HepG2 (cell line): ENCODE results near the gene SDK1. TPM values are rescaled to one million over a fixed set of nuclear protein-coding genes. Genes with fewer than 3 reads are reported as not detected.

Experiments used
- ARID4A ChIP-seq: sonication (generic); formaldehyde crosslinking; IDR thresholded peaks from 2 replicates; pipeline ENCODE4 v1.5.0; 2020; ENCODE audit warnings: mild to moderate bottlenecking, missing genetic modification reagents, borderline replicate concordance
- BHLHE40 ChIP-seq: IDR thresholded peaks from 2 replicates; pipeline ENCODE4 v1.6.1; 2011; ENCODE audit warnings: low read length, improper control_type of control experiment
- EP300 ChIP-seq, 3 experiments: sonication (generic) in 1 of 3; formaldehyde crosslinking in 1 of 3; IDR thresholded peaks; 2 replicates each; pipeline versions ENCODE4 v1.5.1 to v1.6.1; 2011 to 2020; ENCODE audit warnings: low read depth in 2 of 3, low read length in 2 of 3, borderline replicate concordance in 1 of 3, improper control_type of control experiment in 1 of 3, mild to moderate bottlenecking in 1 of 3, missing genetic modification reagents in 1 of 3, moderate library complexity in 1 of 3
- HNF4G ChIP-seq, 2 experiments: sonication (generic) in 1 of 2; formaldehyde crosslinking in 1 of 2; IDR thresholded peaks; 2 replicates each; pipeline versions ENCODE4 v1.4.0 to v1.6.1; 2011 to 2020; ENCODE audit warnings: borderline replicate concordance in 2 of 2, low read depth in 2 of 2, mild to moderate bottlenecking in 2 of 2, low read length in 1 of 2, missing genetic modification reagents in 1 of 2, moderate library complexity in 1 of 2
- LCORL ChIP-seq, 2 experiments: fragments of 450-650 bp in 1 of 2; sonication (generic) in 1 of 2; formaldehyde crosslinking in 1 of 2; IDR thresholded peaks; 2 replicates each; pipeline versions ENCODE4 v1.5.0 to v1.6.1; 2017 to 2020; ENCODE audit warnings: antibody characterized with exemption in 1 of 2, missing genetic modification reagents in 1 of 2
- NFE2L1 ChIP-seq: sonication (generic); formaldehyde crosslinking; IDR thresholded peaks from 2 replicates; pipeline ENCODE4 v1.4.0; 2020; ENCODE audit warnings: missing genetic modification reagents, mild to moderate bottlenecking, borderline replicate concordance
- NR2F6 ChIP-seq, 2 experiments: IDR thresholded peaks; 2 replicates each; pipeline ENCODE4 v1.6.1; 2016; ENCODE audit warnings: antibody characterized with exemption in 1 of 2, mild to moderate bottlenecking in 1 of 2
- RARA ChIP-seq: IDR thresholded peaks from 2 replicates; pipeline ENCODE4 v1.6.1; 2016; ENCODE audit warnings: missing genetic modification reagents, missing compliant biosample characterization
- RFXANK ChIP-seq: IDR thresholded peaks from 2 replicates; pipeline ENCODE4 v1.6.1; 2016
- SKI ChIP-seq: fragments of 450-650 bp; IDR thresholded peaks from one replicate; pipeline ENCODE4 v1.6.1; 2018; ENCODE audit warnings: mild to moderate bottlenecking; ENCODE audit not compliant: partially characterized antibody
- SOX5 ChIP-seq: IDR thresholded peaks from 2 replicates; pipeline ENCODE4 v1.6.1; 2016; ENCODE audit warnings: borderline replicate concordance
- SOX6 ChIP-seq, 2 experiments: fragments of 450-650 bp in 1 of 2; sonication (generic) in 1 of 2; formaldehyde crosslinking in 1 of 2; IDR thresholded peaks; 2 replicates each; pipeline versions ENCODE4 v1.4.0 to v1.6.1; 2017 to 2020; ENCODE audit warnings: antibody characterized with exemption in 1 of 2, mild to moderate bottlenecking in 1 of 2, missing genetic modification reagents in 1 of 2
- TBX3 ChIP-seq: fragments of 450-650 bp; IDR thresholded peaks from 2 replicates; pipeline ENCODE4 v1.6.1; 2017; ENCODE audit warnings: antibody characterized with exemption, mild to moderate bottlenecking, inconsistent platforms, borderline replicate concordance
- THYN1 ChIP-seq: sonication (generic); formaldehyde crosslinking; IDR thresholded peaks from 2 replicates; pipeline ENCODE4 v1.8.1; 2023; ENCODE audit warnings: low read depth, mild to moderate bottlenecking, moderate library complexity, missing genetic modification reagents, borderline replicate concordance
- polyA plus RNA-seq, 8 experiments: library from polyadenylated mRNA; depleted of rRNA in 3 of 8; stranded (reverse) in 7 of 8; unstranded in 1 of 8; fragments of >200 nt; fragmentation: Illumina TruSeq in 4 of 8; extraction: Trizol in 4 of 8; gene quantifications; 2 replicates each; pipeline versions ENCODE4 v1.2.1 to v1.2.3, GENCODE V29; 2011 to 2016; ENCODE audit warnings: low read depth in 4 of 8, missing spikeins in 1 of 8, mixed read lengths in 1 of 8; ENCODE audit not compliant: insufficient read depth in 1 of 8
- total RNA-seq, 5 experiments: library from RNA; depleted of rRNA; stranded (reverse); fragments of >200 nt; fragmentation: Illumina TruSeq; extraction: Trizol; gene quantifications; 2 replicates each; pipeline ENCODE4 v1.2.3, GENCODE V29; 2016; ENCODE audit warnings: low read depth in 1 of 5

Gene SDK1
- total and polyA plus RNA-seq, 2 of the 13 experiments (the other 11 are each of a cell fraction or from before 2014, with no cell fraction given) = 0.35 to 2.4 TPM

GRCh38 chr7:3378390-3379150, 77.5 kb downstream of the SDK1 start (continued):
- TF ChIP-seq LCORL (IDR thresholded peaks at IDR 0.05) = no peak
- 0 out of 2 replicates have a peak, but pooled peaks have one; percentile 20 for TF ChIP-seq LCORL (CRISPR knock-in tag; IDR thresholded peaks at IDR 0.05)
- TF ChIP-seq SOX5 (CRISPR knock-in tag) = peak; percentile 58; the same call in 1 of the 2 replicates
- no peak for TF ChIP-seq SOX6 (IDR thresholded peaks at IDR 0.05)
- TF ChIP-seq SOX6 (CRISPR knock-in tag; IDR thresholded peaks at IDR 0.05) = peak; percentile 51
- no peak for TF ChIP-seq THYN1 (CRISPR knock-in tag)
- TF ChIP-seq HNF4G (IDR thresholded peaks at IDR 0.05; ENCODE audit: borderline replicate concordance, low read depth, low read length) = 0 out of 2 replicates have a peak, but pooled peaks have one; percentile 16
- TF ChIP-seq HNF4G (CRISPR knock-in tag; IDR thresholded peaks at IDR 0.05; ENCODE audit: borderline replicate concordance, low read depth) = no peak
- no peak for TF ChIP-seq RFXANK (CRISPR knock-in tag)
- TF ChIP-seq BHLHE40 = no peak; the same call in 1 of the 2 replicates
- peak; percentile 80 for TF ChIP-seq RARA
- TF ChIP-seq SKI = peak; percentile 39
- TF ChIP-seq TBX3 = peak; percentile 45; the same call in 1 of the 2 replicates
- TF ChIP-seq ARID4A = peak; percentile 25; the same call in 1 of the 2 replicates
- peak; percentile 94 for TF ChIP-seq NR2F6 (IDR thresholded peaks at IDR 0.05)
- TF ChIP-seq NR2F6 (CRISPR knock-in tag; IDR thresholded peaks at IDR 0.05) = peak; percentile 66
- peak in 1 of 2 experiments; percentile 93; a peak in 2 of 4 replicates for TF ChIP-seq EP300 (IDR thresholded peaks at IDR 0.05; ENCODE audit: low read depth in 2 of 2, low read length in 2 of 2)
- no peak for TF ChIP-seq EP300 (CRISPR knock-in tag; IDR thresholded peaks at IDR 0.05; ENCODE audit: borderline replicate concordance)
- no peak for TF ChIP-seq NFE2L1 (CRISPR knock-in tag)
